A549 (cell line): ENCODE data around the gene MYO18B. TPM values are rescaled to one million over a fixed set of nuclear protein-coding genes. Genes with fewer than 3 reads are reported as not detected.

Experiments
- ATAC-seq, 2 experiments: fragments of 200-7000 bp in 1 of 2; fragments of >200 bp in 1 of 2; cut with Nextera tagmentation in 1 of 2; cut with Tn5 transposase in 1 of 2; 3 replicates each; pipeline versions ENCODE4 v1.8.0 to v1.9.1; 2018 to 2020; ENCODE audit warnings: mild to moderate bottlenecking in 1 of 2, moderate library complexity in 1 of 2
- CTCF ChIA-PET: fragments of 300-600 bp; sonication (Branson Sonifier 250); formaldehyde crosslinking; extraction: SDS; loops from one replicate; lab custom pipeline; 2021; ENCODE audit warnings: antibody characterized with exemption, inconsistent platforms; lab: Yijun Ruan, JAX
- POLR2A ChIA-PET: fragments of 350-600 bp; formaldehyde crosslinking; extraction: SDS; loops from one replicate; lab custom pipeline; 2021; ENCODE audit warnings: antibody characterized with exemption, inconsistent platforms; lab: Yijun Ruan, JAX
- DNase-seq, 2 experiments: peaks; one replicate each; pipeline versions ENCODE4 v3.0.0 to v3.0.0-alpha.2; 2011 to 2016; ENCODE audit warnings: low read depth in 1 of 2, low spot score in 1 of 2
- FAIRE-seq: peaks from 2 replicates; lab custom pipeline; 2011; peaks lifted over from hg19 to GRCh38; lab: Jason Lieb, UNC
- H3K27ac ChIP-seq, 2 experiments: fragments of >200 bp; sonication (Bioruptor Twin); formaldehyde crosslinking; 3 replicates each; pipeline ENCODE4 v1.5.1; 2016 to 2017
- H3K4me1 ChIP-seq: fragments of >200 bp; sonication (Bioruptor Twin); formaldehyde crosslinking; 3 replicates; pipeline ENCODE4 v1.6.1; 2016
- H3K4me2 ChIP-seq: fragments of >200 bp; sonication (Bioruptor Twin); formaldehyde crosslinking; 3 replicates; pipeline ENCODE4 v1.6.1; 2016
- H3K4me3 ChIP-seq: fragments of >200 bp; sonication (Bioruptor Twin); formaldehyde crosslinking; 3 replicates; pipeline ENCODE4 v1.5.1; 2016
- H3K9me3 ChIP-seq: fragments of >200 bp; sonication (Bioruptor Twin); formaldehyde crosslinking; 3 replicates; pipeline ENCODE4 v1.6.1; 2016
- BHLHE40 ChIP-seq: IDR thresholded peaks from 2 replicates; pipeline ENCODE4 v1.6.1; 2012; ENCODE audit warnings: low read depth, low read length, inconsistent platforms
- CEBPB ChIP-seq, 2 experiments: fragments of >200 bp in 1 of 2; sonication (Bioruptor Twin) in 1 of 2; formaldehyde crosslinking in 1 of 2; IDR thresholded peaks; 2 replicates each; pipeline ENCODE4 v1.6.1; 2012 to 2016
- CHD2 ChIP-seq: fragments of 150-350 bp; IDR thresholded peaks from 2 replicates; pipeline ENCODE4 v1.6.1; 2014; ENCODE audit warnings: low read length; ENCODE audit not compliant: partially characterized antibody
- CHD4 ChIP-seq: fragments of 200-600 bp; sonication (generic); IDR thresholded peaks from 2 replicates; pipeline ENCODE4 v1.6.1; 2016; ENCODE audit warnings: antibody characterized with exemption, mild to moderate bottlenecking, borderline replicate concordance
- EHMT2 ChIP-seq: fragments of 200-600 bp; sonication (generic); IDR thresholded peaks from 2 replicates; pipeline ENCODE4 v1.6.1; 2016; ENCODE audit warnings: antibody characterized with exemption, low read depth, mild to moderate bottlenecking, moderate library complexity
- EP300 ChIP-seq, 2 experiments: fragments of >200 bp; sonication (Bioruptor Twin); formaldehyde crosslinking; IDR thresholded peaks; 2 replicates in 1 of 2; 3 replicates in 1 of 2; pipeline ENCODE4 v1.6.1; 2016 to 2017
- HEYL ChIP-seq: fragments of 250-450 bp; sonication (Bioruptor Pico); IDR thresholded peaks from 2 replicates; pipeline ENCODE4 v1.8.0; 2021; ENCODE audit warnings: mild to moderate bottlenecking, moderate library complexity
- HMGXB4 ChIP-seq: fragments of 250-450 bp; sonication (Bioruptor Pico); IDR thresholded peaks from 2 replicates; pipeline ENCODE4 v1.5.0; 2021; ENCODE audit warnings: mild to moderate bottlenecking, moderate library complexity, borderline replicate concordance
- HOXA7 ChIP-seq: fragments of 250-450 bp; sonication (Bioruptor Pico); IDR thresholded peaks from 2 replicates; pipeline ENCODE4 v1.5.0; 2020; ENCODE audit warnings: mild to moderate bottlenecking, moderate library complexity
- HOXB13 ChIP-seq: fragments of 250-450 bp; sonication (Bioruptor Pico); IDR thresholded peaks from 2 replicates; pipeline ENCODE4 v1.5.0; 2020; ENCODE audit warnings: low read depth, mild to moderate bottlenecking, moderate library complexity
- HOXB5 ChIP-seq: fragments of 250-450 bp; sonication (Bioruptor Pico); IDR thresholded peaks from 2 replicates; pipeline ENCODE4 v1.5.0; 2020; ENCODE audit warnings: mild to moderate bottlenecking, moderate library complexity
- JUN ChIP-seq, 2 experiments: fragments of >200 bp; sonication (Bioruptor Twin); formaldehyde crosslinking; IDR thresholded peaks; 2 replicates in 1 of 2; 3 replicates in 1 of 2; pipeline ENCODE4 v1.6.1; 2016 to 2017
- KDM5A ChIP-seq: fragments of 200-600 bp; sonication (generic); IDR thresholded peaks from 2 replicates; pipeline ENCODE4 v1.6.1; 2016; ENCODE audit warnings: antibody characterized with exemption, mild to moderate bottlenecking
- MAFK ChIP-seq: fragments of 450-650 bp; IDR thresholded peaks from 2 replicates; pipeline ENCODE4 v1.6.1; 2014; ENCODE audit not compliant: partially characterized antibody
- NR3C1 ChIP-seq: fragments of >200 bp; sonication (Bioruptor Twin); formaldehyde crosslinking; IDR thresholded peaks from 3 replicates; pipeline ENCODE4 v1.6.1; 2017
- PHF8 ChIP-seq: fragments of 200-600 bp; sonication (generic); IDR thresholded peaks from 2 replicates; pipeline ENCODE4 v1.6.1; 2016; ENCODE audit warnings: low read depth, mild to moderate bottlenecking, antibody characterized with exemption, moderate library complexity, borderline replicate concordance
- POLR2A ChIP-seq: IDR thresholded peaks from 2 replicates; pipeline ENCODE4 v1.6.1; 2012; ENCODE audit warnings: mild to moderate bottlenecking, low read length
- RAD21 ChIP-seq, 2 experiments: fragments of >200 bp in 1 of 2; sonication (Bioruptor Twin) in 1 of 2; formaldehyde crosslinking in 1 of 2; IDR thresholded peaks in 1 of 2; conservative IDR thresholded peaks in 1 of 2; 2 replicates in 1 of 2; 3 replicates in 1 of 2; pipeline ENCODE4 v1.6.1; 2012 to 2018; ENCODE audit warnings: inconsistent platforms in 1 of 2
- RARB ChIP-seq: fragments of 250-450 bp; sonication (Bioruptor Pico); IDR thresholded peaks from 2 replicates; pipeline ENCODE4 v1.8.0; 2021; ENCODE audit warnings: mild to moderate bottlenecking, moderate library complexity
- RFX5 ChIP-seq: fragments of 450-650 bp; IDR thresholded peaks from 2 replicates; pipeline ENCODE4 v1.7.1; 2014; ENCODE audit warnings: antibody characterized with exemption, mild to moderate bottlenecking, moderate library complexity
- RNF2 ChIP-seq: fragments of 200-600 bp; sonication (generic); IDR thresholded peaks from 2 replicates; pipeline ENCODE4 v1.6.1; 2016; ENCODE audit warnings: low read depth, mild to moderate bottlenecking, antibody characterized with exemption, moderate library complexity, borderline replicate concordance
- SMC3 ChIP-seq: fragments of >200 bp; sonication (Bioruptor Twin); formaldehyde crosslinking; IDR thresholded peaks from 3 replicates; pipeline ENCODE4 v1.6.1; 2018; ENCODE audit warnings: inconsistent platforms
- USF2 ChIP-seq: fragments of 450-650 bp; IDR thresholded peaks from 2 replicates; pipeline ENCODE4 v1.6.1; 2014; ENCODE audit warnings: antibody characterized with exemption
- ZFP36 ChIP-seq: fragments of 450-650 bp; IDR thresholded peaks from 2 replicates; pipeline ENCODE4 v1.6.1; 2014; ENCODE audit warnings: borderline replicate concordance; ENCODE audit not compliant: partially characterized antibody
- ZNF302 ChIP-seq: fragments of 250-450 bp; sonication (Bioruptor Pico); IDR thresholded peaks from 2 replicates; pipeline ENCODE4 v1.9.0; 2021; ENCODE audit warnings: inconsistent platforms, mild to moderate bottlenecking, moderate library complexity
- WGBS: methylation state at CpG from one replicate; pipeline ENCODE4 v1.1.6; 2017; ENCODE audit errors: missing lambda C conversion rate; 5-methylcytosine and 5-hydroxymethylcytosine counted together
- polyA plus RNA-seq, 4 experiments: library from polyadenylated mRNA; depleted of rRNA in 3 of 4; stranded (reverse); fragments of >200 nt; fragmentation: RNase III in 1 of 4; extraction: RNeasy Plus Mini Kit Qiagen cat#74134 plus additional on column Dnase treatment in 1 of 4; gene quantifications; 2 replicates in 3 of 4; 3 replicates in 1 of 4; pipeline ENCODE4 v1.2.3, GENCODE V29; 2011 to 2017
- TF ChIP-seq, protein P1 (sequence below): fragments of 200-600 bp; sonication (generic); IDR thresholded peaks from 2 replicates; pipeline ENCODE4 v1.6.1; 2016; ENCODE audit warnings: antibody characterized with exemption, mild to moderate bottlenecking, moderate library complexity
- TF ChIP-seq, protein P2 (sequence below): fragments of 150-350 bp; IDR thresholded peaks from 2 replicates; pipeline ENCODE4 v1.6.1; 2014; ENCODE audit warnings: low read depth, mild to moderate bottlenecking, low read length
- TF ChIP-seq, protein P3 (sequence below): fragments of >200 bp; sonication (Bioruptor Twin); formaldehyde crosslinking; IDR thresholded peaks from 2 replicates; pipeline ENCODE4 v1.6.1; 2016

Gene MYO18B
- polyA plus RNA-seq, 2 of the 4 experiments (the other 2 are of a cell fraction) = 0.01 TPM

GRCh38 chr22:26033586-26033985 is 291.6 kb downstream of the MYO18B start:
- no peak for FAIRE-seq
- POLR2A ChIA-PET = no interaction called here
- H3K9me3 ChIP-seq = no peaks in the 10 kb centered on the region
- no peak overlapping the region for H3K27ac ChIP-seq
- no peak overlapping the region for H3K4me3 ChIP-seq
- CTCF ChIA-PET = no interaction called here
- no peak for TF ChIP-seq HOXB13
- no peak for TF ChIP-seq CHD4
- no peak for DNase-seq
- no peak for ATAC-seq
- no peak overlapping the region for H3K4me2 ChIP-seq
- no peaks in the 10 kb centered on the region for H3K4me1 ChIP-seq

DNA sequence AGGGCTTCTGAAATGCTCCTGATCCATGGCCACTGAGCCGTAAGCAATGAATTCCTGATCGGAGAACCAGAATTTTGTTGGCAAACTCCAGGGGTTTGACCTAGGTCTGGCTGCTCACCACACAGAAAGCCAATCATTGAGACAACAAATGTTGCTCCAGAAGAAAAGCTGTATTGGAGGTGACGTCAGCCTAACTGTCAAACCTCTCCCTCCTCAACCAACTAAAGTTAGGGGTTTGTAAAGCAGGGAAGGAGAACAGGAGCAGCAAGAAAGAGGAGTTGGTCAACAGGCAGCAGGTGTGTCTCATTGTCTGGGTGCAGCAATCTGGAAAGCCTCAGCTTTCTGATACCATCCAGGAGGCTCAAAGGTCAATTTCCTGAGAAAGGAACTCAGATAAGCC is 293.5 kb downstream of the MYO18B start:
- no peak for ATAC-seq
- FAIRE-seq = no peak
- no peak for DNase-seq
- H3K4me1 ChIP-seq = no peaks in the 10 kb centered on the region
- ChIA-PET POLR2A (no interaction called here), CTCF (no interaction called here)
- WGBS = 3% methylated on average over 3 of the region's 3 CpGs
- no peak overlapping the region for H3K4me2 ChIP-seq
- no peaks in the 10 kb centered on the region for H3K9me3 ChIP-seq
- TF ChIP-seq KDM5A (no peak), ZFP36 (no peak), HMGXB4 (CRISPR knock-in tag) (no peak), PHF8 (no peak), RNF2 (no peak), ZNF302 (CRISPR knock-in tag) (no peak), RAD21 (conservative IDR thresholded peaks at IDR 0.05 in 1 of 2, IDR thresholded peaks at IDR 0.05 in 1 of 2) (no peak), RARB (CRISPR knock-in tag) (no peak), CHD2 (no peak), BHLHE40 (no peak), SMC3 (no peak), HOXA7 (CRISPR knock-in tag) (no peak), NR3C1 (no peak)
- TF ChIP-seq, protein P1, sequence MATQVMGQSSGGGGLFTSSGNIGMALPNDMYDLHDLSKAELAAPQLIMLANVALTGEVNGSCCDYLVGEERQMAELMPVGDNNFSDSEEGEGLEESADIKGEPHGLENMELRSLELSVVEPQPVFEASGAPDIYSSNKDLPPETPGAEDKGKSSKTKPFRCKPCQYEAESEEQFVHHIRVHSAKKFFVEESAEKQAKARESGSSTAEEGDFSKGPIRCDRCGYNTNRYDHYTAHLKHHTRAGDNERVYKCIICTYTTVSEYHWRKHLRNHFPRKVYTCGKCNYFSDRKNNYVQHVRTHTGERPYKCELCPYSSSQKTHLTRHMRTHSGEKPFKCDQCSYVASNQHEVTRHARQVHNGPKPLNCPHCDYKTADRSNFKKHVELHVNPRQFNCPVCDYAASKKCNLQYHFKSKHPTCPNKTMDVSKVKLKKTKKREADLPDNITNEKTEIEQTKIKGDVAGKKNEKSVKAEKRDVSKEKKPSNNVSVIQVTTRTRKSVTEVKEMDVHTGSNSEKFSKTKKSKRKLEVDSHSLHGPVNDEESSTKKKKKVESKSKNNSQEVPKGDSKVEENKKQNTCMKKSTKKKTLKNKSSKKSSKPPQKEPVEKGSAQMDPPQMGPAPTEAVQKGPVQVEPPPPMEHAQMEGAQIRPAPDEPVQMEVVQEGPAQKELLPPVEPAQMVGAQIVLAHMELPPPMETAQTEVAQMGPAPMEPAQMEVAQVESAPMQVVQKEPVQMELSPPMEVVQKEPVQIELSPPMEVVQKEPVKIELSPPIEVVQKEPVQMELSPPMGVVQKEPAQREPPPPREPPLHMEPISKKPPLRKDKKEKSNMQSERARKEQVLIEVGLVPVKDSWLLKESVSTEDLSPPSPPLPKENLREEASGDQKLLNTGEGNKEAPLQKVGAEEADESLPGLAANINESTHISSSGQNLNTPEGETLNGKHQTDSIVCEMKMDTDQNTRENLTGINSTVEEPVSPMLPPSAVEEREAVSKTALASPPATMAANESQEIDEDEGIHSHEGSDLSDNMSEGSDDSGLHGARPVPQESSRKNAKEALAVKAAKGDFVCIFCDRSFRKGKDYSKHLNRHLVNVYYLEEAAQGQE = no peak
- TF ChIP-seq, protein P2, sequence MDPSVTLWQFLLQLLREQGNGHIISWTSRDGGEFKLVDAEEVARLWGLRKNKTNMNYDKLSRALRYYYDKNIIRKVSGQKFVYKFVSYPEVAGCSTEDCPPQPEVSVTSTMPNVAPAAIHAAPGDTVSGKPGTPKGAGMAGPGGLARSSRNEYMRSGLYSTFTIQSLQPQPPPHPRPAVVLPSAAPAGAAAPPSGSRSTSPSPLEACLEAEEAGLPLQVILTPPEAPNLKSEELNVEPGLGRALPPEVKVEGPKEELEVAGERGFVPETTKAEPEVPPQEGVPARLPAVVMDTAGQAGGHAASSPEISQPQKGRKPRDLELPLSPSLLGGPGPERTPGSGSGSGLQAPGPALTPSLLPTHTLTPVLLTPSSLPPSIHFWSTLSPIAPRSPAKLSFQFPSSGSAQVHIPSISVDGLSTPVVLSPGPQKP = no peak
- no peak overlapping the region for H3K27ac ChIP-seq
- no peak overlapping the region for H3K4me3 ChIP-seq

DNA sequence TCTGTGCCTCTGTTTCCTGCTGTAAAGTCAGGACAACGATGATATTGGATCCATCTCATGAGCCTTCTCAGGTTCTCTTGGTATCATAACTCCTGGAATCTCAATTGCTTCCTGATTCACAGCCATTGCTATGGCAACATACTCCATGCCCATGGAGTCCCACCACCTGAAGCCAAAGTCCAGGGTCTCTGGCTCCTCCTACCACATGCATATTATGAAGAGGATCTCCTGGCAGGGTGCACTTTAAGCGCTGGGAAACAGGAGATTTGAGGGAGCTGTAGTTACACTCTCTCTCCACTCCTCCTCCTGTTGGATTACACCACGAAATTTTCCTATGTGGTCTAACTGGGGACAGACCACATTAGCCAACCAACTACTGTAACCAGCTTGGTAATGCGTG is 296.4 kb downstream of the MYO18B start:
- 4% methylated on average over 4 of the region's 4 CpGs for WGBS
- Histone ChIP-seq H3K9me3 (no peaks in the 10 kb centered on the region), H3K4me3 (no peak overlapping the region), H3K4me2 (no peak overlapping the region), H3K4me1 (no peaks in the 10 kb centered on the region), H3K27ac (no peak overlapping the region)
- ATAC-seq (no peak), FAIRE-seq (no peak), DNase-seq (no peak)
- CTCF ChIA-PET = no interaction called here
- POLR2A ChIA-PET = no interaction called here
- no peak for TF ChIP-seq HEYL (CRISPR knock-in tag)
- no peak for TF ChIP-seq USF2
- no peak for TF ChIP-seq ZNF302 (CRISPR knock-in tag)
- no peak for TF ChIP-seq POLR2A
- TF ChIP-seq EP300 (IDR thresholded peaks at IDR 0.05) = no peak
- no peak for TF ChIP-seq JUN (IDR thresholded peaks at IDR 0.05)
- no peak for TF ChIP-seq HOXA7 (CRISPR knock-in tag)
- no peak for TF ChIP-seq HOXB5
- no peak for TF ChIP-seq CEBPB (IDR thresholded peaks at IDR 0.05)
- TF ChIP-seq MAFK = no peak
- no peak for TF ChIP-seq RFX5
- TF ChIP-seq EHMT2 = no peak
- TF ChIP-seq, protein P3, sequence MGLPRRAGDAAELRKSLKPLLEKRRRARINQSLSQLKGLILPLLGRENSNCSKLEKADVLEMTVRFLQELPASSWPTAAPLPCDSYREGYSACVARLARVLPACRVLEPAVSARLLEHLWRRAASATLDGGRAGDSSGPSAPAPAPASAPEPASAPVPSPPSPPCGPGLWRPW = no peak
